Measurements from ENCODE around the gene CCM2L. TPM values are rescaled to one million over a fixed set of nuclear protein-coding genes. Genes with fewer than 3 reads are reported as not detected.

CCM2L gene
- total and polyA plus RNA-seq, 2 donors (not counting 3 experiments of a cell fraction or from before 2014, with no cell fraction given) = 10.8 to 13.4 TPM

DNA sequence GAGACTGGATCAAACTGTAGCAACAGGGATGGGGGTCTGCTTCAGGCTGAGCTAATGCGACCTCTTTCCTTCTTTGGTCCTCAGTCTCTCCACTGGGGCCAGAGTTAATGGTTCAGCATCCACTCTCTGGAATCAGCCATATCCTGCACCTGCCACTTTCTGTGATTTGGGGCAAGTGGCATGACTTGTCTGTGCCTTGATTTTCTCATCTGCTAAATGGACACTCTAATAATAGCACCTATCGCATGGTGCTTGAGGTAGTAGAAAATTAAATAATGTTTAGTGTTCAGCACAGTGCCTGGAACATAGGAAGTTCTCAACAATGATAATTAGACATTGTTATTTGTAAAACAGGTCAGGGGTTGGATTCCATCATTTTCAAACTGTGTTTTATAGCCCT lies 35.9 kb upstream of the CCM2L start:
- H3K79me2 ChIP-seq (ENCODE audit: control insufficient read depth, insufficient read depth, low read length) = no peaks in the 10 kb centered on the region
- CTCF ChIA-PET = no interaction called here
- DNase-seq (ENCODE audit: low read depth, low spot score) (no peak), FAIRE-seq (no peak)
- H3K4me2 ChIP-seq (ENCODE audit: insufficient read depth, low read length) = no peak overlapping the region
- intact Hi-C loops (cut with micrococcal nuclease) = no loop called here
- H3K9me1 ChIP-seq (replicated peaks; ENCODE audit: control insufficient read depth, extremely low read depth, insufficient read depth, low read length) = no peaks in the 10 kb centered on the region
- BruUV-seq (replicated peaks) = no TSS peak
- dilution Hi-C loops (cut with MboI; ENCODE audit: extremely low pct_ligation_motif_present, low sequenced_read_pairs) = no loop called here
- no peak overlapping the region for H2AFZ ChIP-seq (ENCODE audit: low read depth, low read length)
- no peaks in the 10 kb centered on the region for H3K4me1 ChIP-seq (ENCODE audit: control insufficient read depth, extremely low read depth, insufficient read depth, low read length)
- no peaks in the 10 kb centered on the region for H3K9me3 ChIP-seq (replicated peaks; ENCODE audit: control insufficient read depth, insufficient read depth, low read length)
- peaks cover 3 to 11% of the 10 kb centered on the region in 2 experiments for H3K27me3 ChIP-seq (ENCODE audit: control insufficient read depth in 2 of 2, insufficient read depth in 2 of 2, low read length in 2 of 2)
- no peaks in the 10 kb centered on the region for H3K36me3 ChIP-seq (ENCODE audit: control insufficient read depth in 2 of 2, extremely low read depth in 1 of 2, insufficient read depth in 2 of 2, low read length in 2 of 2)
- no peak for TF ChIP-seq JUN (IDR thresholded peaks at IDR 0.05; ENCODE audit: borderline replicate concordance, insufficient read depth, insufficient read length, low read depth)
- no peak for TF ChIP-seq GATA2 (IDR thresholded peaks at IDR 0.05; ENCODE audit: insufficient read depth, insufficient read length, low read depth, low read length)
- TF ChIP-seq, protein P1, sequence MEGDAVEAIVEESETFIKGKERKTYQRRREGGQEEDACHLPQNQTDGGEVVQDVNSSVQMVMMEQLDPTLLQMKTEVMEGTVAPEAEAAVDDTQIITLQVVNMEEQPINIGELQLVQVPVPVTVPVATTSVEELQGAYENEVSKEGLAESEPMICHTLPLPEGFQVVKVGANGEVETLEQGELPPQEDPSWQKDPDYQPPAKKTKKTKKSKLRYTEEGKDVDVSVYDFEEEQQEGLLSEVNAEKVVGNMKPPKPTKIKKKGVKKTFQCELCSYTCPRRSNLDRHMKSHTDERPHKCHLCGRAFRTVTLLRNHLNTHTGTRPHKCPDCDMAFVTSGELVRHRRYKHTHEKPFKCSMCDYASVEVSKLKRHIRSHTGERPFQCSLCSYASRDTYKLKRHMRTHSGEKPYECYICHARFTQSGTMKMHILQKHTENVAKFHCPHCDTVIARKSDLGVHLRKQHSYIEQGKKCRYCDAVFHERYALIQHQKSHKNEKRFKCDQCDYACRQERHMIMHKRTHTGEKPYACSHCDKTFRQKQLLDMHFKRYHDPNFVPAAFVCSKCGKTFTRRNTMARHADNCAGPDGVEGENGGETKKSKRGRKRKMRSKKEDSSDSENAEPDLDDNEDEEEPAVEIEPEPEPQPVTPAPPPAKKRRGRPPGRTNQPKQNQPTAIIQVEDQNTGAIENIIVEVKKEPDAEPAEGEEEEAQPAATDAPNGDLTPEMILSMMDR (IDR thresholded peaks at IDR 0.05; ENCODE audit: extremely low read depth in 1 of 2, insufficient read depth in 1 of 2, low read depth in 1 of 2, low read length in 2 of 2) = no peak
- no peak for TF ChIP-seq EZH2 (IDR thresholded peaks at IDR 0.05; ENCODE audit: borderline replicate concordance, low read depth, low read length, severe bottlenecking)
- TF ChIP-seq MYC (IDR thresholded peaks at IDR 0.05; ENCODE audit: low read depth, low read length) = no peak
- no peak for TF ChIP-seq POLR2AphosphoS5 (IDR thresholded peaks at IDR 0.05; ENCODE audit: insufficient read depth, low read depth, low read length)
- TF ChIP-seq FOS (IDR thresholded peaks at IDR 0.05; ENCODE audit: borderline replicate concordance, insufficient read depth, low read length) = no peak
- TF ChIP-seq MAX (IDR thresholded peaks at IDR 0.05; ENCODE audit: insufficient read depth, insufficient read length) = no peak
- TF ChIP-seq POLR2A (IDR thresholded peaks at IDR 0.05; ENCODE audit: low read depth, low read length) = no peak
- POLR2A ChIA-PET = no interaction called here
- no peaks in the 10 kb centered on the region for H4K20me1 ChIP-seq (replicated peaks; ENCODE audit: control insufficient read depth, extremely low read depth, insufficient read depth, low read length)
- no peak overlapping the region for H3K9ac ChIP-seq (replicated peaks; ENCODE audit: extremely low read depth, insufficient read depth, low read length)
- H3K27ac ChIP-seq (ENCODE audit: insufficient read depth, low read depth, low read length) = no peak overlapping the region
- no peak overlapping the region for H3K4me3 ChIP-seq (replicated peaks in 1 of 3; ENCODE audit: insufficient read depth in 1 of 3, low read depth in 1 of 3, low read length in 3 of 3)

All from endothelial cell of umbilical vein (primary cell).